Middle frontal gyrus (tissue), 1 donor: ENCODE results near the gene LTC4S.
A peak's percentile ranks its signal among the peaks of the same experiment; 100 is the strongest.

Experiments
- DNase-seq: peaks from one replicate; pipeline ENCODE4 v3.0.0-alpha.2; 2015; ENCODE audit warnings: low spot score; ENCODE audit errors: extremely low spot score

The LTC4S gene

DNA sequence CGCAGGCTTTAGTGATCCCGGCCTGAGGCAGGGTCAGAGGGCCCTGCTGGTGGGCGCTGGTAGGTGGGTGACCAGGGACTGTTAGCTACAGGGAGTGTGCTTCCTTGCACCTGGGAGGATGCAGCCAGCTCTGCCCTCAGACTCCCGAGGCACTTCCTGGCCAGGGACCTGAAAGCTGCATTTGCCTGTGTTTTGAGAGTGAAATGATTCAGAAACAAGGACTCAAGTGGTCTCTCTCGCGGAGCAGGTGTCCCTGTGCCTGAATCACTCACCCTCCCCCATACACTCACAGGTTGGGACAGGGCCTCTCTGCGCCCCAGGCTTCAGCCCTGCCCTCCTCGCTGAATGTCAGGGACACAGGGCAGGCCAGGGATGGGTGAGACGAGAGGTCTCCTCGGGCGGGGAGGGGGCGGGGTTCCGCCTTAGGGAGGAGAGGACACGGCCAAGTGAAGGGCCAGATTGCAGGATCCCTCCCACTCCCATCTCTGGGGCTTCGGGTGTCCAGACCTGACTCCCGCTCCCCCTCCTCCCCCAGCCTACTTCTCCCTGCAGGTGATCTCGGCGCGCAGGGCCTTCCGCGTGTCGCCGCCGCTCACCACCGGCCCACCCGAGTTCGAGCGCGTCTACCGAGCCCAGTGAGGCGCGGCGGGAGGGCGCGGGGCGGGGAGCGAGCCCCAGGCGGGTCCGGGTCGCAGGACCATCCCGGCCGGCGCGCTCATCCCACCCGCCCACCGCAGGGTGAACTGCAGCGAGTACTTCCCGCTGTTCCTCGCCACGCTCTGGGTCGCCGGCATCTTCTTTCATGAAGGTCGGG, 1.5 kb downstream of the LTC4S start:
- DNase-seq, result no peak

DNA sequence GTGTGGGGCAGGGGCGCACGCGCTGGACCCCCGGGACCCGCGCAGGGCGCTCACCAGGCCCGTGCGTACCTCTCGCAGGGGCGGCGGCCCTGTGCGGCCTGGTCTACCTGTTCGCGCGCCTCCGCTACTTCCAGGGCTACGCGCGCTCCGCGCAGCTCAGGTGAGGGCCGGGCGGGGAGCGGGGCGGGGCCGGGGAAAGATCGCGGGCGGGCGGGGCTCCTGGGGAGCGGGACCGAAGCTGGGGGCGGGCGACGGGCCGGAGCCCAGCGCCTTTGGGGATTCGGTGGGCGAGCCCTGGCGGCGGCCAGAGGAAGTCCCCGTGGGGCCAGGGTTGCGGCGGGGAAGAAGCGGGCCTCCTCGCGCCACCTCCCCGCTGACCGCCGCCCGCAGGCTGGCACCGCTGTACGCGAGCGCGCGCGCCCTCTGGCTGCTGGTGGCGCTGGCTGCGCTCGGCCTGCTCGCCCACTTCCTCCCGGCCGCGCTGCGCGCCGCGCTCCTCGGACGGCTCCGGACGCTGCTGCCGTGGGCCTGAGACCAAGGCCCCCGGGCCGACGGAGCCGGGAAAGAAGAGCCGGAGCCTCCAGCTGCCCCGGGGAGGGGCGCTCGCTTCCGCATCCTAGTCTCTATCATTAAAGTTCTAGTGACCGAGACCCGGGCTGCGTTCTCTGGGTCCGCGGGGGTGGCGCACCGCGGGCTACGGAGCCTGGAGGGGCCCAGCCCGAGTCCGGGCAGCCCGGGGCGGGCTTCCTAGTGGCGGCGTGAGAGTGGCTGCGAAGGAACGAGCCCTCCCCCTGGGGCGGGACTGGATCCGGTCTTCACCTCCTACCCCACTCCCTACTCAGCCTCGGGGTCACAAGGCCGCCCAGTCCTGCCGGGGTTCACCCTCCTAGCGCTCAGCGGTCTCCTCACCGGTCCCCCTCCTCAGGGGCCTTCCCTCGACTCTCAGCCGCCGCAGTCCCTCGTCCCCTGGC, 2.4 kb downstream of the LTC4S start:
- DNase-seq, result peak; percentile 69

DNA sequence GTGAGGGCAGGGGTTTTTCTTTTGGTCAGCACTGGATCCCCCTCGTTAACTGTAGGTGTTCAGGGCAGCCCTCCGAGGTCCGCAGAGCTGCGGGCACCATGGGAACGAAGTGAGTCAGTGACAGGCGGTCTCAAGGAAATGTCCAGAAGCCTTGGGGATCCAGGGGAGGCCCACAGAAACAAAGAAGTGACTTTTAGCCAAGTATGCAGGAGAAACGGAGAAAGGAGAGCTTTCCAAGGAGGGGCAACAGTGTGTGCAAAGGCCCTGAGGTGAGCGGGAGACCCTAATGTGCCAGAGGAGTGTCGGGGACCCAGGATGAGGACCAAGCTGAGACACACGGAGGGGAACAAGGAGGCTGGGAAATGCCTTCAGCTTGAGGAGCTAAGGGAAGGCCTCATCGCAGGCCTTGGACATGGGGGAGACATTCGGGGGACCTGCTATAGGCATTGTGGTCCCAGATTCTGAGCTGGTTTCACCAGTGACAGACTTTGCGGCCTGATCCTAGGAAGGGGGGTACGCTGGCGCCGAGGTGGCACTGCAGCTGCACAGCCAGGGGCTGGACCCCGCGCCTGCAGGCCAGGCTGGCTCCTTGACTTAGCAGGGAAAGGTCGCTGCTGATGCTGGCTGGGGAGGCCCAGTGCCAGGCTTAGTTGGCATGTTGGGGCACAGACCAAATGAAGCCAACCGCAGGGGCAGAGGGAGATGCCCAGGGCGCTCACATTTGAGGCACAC, 3.3 kb downstream of the LTC4S start:
- DNase-seq, result no peak

DNA sequence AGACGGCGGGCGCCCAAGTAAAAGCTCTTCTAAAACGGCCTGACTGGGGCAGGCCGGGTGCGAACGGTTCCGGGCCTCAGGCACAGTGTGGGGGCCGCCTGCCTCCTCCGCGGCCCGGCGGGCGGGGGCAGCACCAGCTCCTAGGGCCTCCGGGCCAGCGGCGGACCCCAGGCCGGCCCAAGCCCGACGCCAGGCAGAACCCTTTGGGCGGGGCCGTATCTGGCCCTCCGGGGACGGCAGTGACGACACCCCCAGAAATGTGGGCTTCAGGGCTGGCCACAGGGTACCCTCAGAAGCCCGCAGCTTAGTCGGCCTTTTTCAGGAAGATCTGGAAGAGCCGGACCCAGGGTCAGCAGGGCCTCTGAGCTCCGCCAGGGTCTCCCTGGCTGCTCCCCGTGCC, 4.0 kb downstream of the LTC4S start:
- no peak for DNase-seq

DNA sequence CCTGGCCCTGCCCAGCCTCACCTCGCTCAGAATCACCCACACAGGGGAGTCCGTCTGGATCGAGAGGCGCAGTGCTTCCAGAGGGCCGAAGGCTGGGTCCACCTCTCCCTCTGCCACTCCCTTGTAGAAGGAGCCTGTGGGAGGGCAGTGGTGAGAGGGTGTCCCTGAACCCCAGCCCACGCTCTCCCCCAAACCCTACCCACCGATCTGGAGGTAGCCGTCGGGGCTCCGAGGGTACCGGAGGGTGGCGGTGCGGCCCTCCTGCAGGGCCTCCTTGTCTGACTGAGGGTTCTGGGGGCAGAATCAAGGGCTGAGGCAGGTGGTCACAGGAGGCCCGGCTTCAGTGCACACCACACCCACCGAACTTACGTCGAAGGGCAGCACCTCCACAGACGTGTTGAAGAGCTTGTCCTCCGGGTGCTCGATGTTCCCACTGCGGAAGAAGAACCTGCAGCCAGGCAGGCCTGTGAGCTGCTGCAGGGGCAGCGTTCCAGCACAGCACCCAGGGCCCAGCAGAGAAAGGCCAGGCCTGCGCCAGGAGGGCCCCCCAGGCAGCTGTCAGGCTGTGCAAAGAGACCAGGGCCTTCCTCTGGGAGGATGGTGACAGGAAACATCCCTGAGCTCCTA, 4.5 kb downstream of the LTC4S start:
- DNase-seq, result no peak

DNA sequence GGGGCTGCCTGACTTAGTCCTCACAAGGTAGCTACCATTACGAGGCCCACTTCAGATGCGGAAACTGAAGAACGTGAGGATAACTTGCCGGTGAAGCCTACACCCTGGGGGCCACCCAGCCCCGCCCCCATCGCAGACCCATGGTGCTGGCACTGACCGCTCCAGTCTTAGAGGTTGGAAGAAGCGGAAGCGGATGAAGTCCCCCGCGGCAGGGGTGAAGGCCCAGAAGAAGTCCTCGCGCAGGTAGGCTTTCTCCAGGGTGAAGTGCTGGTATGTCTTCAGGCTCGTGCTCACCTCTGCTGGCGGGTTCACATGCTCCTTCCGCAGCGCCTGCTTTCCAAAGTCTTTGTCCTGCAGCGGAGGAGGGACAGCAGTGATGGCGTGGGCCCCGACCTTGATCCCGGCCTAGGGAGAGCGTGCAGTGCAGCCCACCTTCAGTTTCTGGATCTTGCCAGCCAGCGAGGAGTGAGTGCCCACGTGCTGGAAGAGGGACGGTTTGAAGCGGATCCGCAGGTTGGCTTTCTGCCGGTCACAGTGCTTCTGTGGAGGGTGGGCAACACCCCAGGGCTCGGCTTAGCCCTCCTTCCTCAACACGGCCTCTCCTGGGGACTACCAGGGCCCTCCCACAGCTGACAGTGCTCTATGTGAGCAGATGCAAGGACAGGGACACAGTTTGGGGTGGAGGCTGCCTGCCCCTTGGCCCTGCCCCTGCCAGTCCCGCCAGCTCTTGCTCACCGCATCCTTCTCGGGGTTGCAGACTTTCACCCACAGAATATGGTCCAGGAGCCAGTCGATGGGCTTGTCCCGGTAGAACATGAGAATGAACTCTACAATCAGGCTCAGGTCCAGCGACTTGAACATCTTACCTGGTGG, 5.2 kb downstream of the LTC4S start:
- DNase-seq, result no peak

DNA sequence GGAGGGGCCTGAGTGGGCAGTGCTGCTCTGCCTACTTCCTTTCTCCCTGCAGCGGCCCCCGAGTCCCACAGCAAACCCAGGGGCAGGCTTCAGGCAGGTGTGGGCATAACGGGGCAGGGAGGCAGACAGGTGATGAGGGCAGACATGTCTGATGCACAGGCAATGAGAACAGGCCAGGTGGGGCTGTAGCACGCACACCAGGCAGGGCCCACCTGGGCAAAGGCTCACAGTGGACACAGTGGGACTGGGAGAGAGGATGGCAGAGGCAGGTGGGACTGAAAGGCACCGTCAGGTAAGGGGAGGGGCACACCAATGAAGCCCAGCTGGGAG, 5.8 kb downstream of the LTC4S start:
- DNase-seq, result no peak

DNA sequence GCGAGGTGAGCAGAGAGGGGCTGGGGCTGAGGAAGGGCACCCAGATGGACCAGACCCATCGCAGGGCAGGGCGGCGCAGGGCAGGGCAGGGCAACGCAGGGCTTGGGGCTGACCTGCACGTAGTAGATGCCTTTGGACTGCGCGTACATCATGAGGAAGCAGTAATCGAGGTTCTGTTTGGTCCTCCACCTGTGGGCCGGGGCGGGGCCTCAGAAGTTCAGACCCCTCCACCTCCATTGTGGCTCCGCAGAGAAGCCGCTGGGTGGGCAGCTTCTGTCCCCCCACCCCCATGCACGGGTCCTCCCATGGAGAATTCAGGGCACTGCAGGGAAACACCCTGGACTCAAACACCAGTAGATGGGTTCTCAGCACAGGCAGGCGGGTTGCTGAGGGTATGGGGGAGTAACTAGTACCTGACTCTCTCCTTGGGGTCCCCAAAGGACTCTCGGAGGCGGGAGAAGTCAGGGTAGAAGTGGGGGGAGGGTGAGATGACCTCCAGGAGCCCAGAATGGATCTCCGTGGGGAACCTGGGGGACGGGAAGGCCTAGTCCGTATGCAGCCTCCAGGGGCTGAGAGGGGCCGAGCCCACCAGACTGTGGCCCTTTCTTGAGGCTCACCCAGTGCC, 6.4 kb downstream of the LTC4S start:
- DNase-seq, result no peak

DNA sequence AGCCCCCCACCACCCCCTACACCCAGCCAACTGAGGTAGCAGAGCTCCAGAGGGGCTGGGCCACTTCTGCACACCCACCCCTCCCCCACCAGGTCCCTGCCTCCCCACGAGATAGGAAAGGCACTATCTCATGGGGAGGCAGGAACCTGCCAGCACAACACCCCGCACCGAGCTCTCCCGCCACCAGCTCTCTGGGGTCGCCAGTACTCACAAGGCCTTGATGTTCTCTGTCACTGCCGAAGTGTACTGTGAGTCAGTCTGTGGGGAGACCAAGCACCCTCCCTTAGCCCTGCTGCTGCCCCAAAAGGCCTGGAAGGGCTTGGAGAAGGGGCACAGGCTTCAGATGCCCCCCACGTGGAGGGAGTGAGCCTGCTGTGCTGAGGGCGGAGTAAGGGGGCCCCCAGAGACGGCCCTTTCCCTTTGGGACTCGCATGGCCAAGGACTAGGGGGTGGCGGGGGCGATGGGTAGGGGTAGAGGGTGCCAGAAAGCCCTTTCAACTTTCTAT, 7.0 kb downstream of the LTC4S start:
- DNase-seq, result no peak

DNA sequence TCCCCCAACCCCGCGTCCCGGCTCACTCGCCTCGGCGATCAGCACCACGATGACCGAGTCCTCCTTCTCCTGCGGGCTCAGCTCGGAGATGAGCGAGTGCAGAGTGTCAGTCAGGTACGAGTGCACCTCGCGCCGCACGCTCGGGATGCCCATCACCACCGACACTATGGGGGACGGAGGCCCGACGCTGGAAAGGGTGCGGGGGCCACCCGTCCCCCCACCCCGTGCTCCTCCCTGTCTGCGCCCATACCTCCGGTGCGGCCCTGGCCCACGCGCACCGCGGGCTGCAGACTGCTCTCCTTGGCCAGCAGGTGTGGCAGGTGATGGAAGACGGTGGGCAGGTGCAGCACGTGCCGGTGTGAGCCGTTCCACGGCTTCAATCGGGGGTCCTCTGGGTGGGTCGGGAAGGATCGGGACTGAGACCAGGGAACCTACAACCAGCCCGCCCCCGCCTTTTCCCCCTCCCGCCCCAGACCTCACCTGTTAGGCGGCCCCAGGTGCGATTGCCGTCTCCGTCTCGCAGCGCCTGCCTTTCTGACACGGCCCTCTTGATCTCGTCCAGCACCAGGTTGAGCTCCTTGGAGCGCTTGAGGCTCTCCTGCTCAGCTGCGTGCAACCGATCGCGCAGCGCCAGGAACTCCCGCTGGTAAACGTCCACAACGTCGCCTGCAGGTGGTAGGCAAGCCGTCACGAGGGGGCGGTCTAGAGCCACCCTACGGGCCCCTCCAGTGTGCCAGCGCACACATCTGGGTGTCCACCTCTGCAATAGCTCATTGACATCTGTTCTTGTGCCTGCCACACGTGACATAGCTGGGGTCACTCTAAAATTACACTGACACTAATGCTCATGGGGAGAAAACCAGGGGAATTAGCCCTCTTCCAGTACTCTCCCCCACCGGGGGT, 7.8 kb downstream of the LTC4S start:
- DNase-seq, result no peak

DNA sequence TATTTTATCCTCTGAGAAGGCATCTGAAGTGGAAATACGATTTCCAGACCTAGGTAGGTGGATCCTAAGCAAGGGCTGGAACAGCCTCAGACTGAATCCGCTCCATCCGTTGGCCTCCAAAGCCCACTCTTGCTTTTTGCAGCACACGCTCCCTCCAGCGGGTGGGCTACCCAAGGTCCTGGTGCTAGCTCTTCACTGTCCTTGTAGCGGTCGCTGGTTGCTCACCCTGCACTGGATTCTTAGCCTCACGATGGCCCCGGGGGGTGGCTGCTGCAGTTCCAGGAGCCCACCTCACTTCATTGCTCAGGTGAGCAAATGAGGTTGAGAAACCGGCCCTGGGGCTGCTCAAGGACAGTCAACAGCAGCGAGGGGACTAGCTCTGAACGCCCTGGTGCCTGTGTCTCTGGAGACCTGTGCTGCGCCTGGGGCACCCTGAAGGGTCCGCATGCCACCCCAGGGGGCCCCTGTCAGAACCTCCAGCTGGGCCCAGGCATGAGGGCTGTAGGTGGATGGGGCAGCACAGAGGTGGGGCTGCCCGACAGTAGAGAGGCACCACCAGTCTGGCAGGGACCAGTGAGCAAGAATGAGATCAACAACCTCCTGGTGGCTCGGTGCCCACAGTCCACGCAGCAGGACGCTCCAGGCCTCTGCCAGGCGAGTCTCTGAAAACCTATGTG, 8.6 kb downstream of the LTC4S start:
- no peak for DNase-seq

DNA sequence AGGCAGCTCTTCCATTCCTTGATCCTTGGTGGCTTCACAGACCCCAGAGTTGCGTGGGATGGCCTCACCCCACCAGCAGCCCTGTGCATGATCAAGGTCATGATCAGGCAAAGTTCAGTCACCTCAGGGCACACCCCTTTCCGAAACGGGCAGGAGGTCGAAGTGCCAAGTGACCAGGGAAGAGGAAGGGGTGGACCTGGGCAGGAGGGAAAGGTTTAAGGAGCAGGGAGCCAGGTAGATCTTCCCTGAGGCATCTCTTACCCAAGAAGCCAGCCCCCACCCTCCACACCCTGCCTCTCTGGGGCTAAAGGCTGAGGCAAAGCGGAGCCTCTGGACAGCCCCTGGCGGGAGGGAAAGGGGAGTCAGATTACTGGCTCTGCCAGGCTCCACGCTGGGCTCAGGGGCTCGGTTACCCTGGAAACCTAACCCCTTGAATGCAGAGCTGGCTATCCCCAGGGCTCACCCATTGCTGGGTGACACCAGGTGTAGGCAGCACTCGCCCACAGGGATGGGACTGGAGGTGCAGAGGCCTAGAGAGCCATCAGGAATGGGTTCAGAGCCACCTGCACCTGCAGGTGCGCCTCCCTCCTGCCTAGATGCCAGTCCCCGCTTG, 9.3 kb downstream of the LTC4S start:
- DNase-seq, result no peak

DNA sequence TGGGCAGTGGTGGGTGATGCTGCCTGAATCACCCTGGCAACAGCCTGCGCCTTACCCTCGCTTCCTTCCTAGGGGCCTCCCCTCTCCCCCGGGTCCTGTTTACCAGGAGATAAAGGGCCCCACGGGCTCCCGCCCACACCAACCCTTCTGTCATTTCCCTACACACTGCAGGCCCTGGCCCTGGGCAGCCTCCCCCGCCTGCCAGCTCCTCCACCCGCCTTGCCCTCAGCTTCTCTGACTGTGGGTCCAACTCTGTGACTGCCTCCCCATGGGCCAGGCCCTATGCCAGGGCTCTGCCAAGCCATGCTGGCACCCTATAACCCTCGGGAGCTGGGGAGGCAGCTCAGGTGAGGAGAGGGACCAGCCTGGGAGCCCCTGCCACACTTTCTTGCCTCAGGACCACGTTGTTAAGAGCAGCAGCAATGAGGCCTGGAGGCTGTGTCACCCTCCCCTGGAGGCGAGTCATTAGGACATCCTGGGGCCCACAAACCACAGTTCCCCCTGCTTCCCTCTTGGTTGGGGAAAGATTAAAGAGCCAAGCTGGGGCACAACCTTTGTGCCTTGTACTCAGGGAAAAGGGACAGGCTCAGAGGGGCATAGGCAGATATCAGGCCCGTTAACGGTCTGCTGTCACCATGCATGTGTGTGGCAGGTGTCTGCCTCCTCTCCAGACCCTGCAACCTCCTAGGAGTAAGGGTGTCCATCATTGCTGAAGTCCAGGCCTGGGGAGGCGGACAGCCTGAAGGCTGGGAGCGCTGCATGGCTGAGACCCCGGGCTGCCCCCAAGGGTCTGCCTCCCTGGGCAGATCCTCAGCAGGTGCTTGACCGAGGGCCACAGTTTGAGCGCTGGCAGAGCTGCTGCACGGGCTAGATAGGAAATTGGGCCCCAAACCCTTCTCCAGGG, 10.1 kb downstream of the LTC4S start:
- no peak for DNase-seq

DNA sequence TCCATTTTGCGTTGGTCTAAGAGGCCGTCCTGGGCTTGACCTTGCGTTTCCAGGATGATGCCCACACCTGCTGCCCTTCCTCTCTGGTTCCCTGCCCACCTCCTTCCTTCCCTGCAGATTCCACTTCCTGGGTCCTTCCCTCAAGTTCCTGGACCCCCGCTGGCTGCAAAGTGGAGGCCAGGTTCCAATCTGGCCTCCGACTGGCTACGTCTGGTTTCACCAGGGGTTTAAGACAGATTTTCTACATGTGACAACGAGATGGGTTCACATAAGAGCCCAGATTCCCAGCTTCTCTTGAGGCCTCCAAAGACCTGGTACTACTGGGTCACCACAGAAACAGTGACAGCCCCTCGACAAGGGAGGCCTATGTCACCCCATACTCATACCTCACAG, 10.8 kb downstream of the LTC4S start:
- DNase-seq, result no peak

DNA sequence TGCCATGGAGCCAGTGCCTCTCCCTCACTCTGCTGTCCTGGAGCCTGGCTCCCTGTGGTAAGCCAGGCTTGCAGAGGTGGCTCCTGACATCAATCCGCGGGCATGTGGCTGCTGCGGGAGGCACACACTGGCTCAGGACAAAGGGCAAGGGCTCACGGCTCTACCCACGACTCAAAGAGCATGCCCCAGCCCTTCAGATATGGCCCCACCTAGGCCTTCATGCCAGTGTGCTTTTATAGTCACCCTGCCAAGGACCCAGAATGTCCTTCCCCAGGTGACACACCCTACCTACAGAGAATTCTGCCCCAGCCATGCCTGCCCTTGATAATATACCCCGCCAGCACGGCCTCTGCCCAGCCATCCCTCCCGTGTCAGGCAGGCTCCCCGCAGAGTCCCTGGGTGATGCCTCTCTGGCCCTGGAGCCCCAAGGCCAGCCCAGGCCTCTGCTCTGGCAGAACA, 11.3 kb downstream of the LTC4S start:
- DNase-seq, result no peak

DNA sequence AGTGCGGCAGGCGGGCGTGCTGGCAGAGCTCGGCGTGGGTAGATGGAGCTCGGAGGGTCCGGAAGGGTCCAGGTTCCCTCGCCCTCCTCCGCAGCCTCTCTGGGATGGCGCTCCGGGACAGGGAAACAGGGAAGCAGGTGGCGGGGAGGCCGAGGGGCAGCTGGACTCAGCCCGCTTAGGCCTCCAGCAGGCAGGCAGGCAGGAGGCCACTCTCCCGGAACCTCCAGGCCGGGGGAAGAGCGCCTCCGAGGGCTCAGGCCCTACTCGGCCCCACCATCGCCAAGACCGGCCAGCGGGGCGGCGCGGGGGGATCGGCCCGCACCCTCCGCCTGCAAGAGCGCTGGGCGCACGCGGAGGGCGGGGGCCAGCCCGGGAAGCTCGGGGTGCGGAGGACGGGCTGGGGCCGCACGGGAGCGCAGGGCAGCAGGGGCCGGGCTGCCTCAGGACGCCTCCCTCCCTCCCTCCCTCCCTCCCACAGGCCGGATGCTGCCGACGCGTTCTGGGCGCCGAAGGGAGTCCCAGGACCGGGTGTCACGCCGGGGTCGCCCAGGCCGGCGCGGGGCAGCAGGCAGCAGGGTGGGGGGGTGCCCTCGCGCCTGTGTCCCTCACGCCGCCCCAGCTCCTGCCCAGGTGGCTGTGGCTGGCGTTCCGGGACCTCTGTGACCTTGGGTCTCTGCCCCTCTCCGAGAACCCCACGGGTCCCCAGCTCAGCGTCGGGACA, 11.9 kb downstream of the LTC4S start:
- no peak for DNase-seq
